HG03066 (cell line): ENCODE measurements around the gene ALDH1A1.

Experiments
- ATAC-seq: cut with Tn5 transposase; IDR thresholded peaks from one replicate; pipeline ENCODE4 v1.9.1; 2021; ENCODE audit warnings: low read depth; ENCODE audit not compliant: unreplicated experiment

Gene ALDH1A1

GRCh38 chr9:72898784-72899733 lies 53.8 kb downstream of the ALDH1A1 start:
- ATAC-seq = no peak

GRCh38 chr9:72898360-72898759 lies 54.5 kb downstream of the ALDH1A1 start:
- no peak for ATAC-seq

- no peak for ATAC-seq
Observed at GRCh38 chr9:72897069-72897649, 55.7 kb downstream of the ALDH1A1 start.

- no peak for ATAC-seq
Observed at GRCh38 chr9:72896439-72896838, 56.4 kb downstream of the ALDH1A1 start.

- no peak for ATAC-seq
Observed at GRCh38 chr9:72895122-72895521, 57.7 kb downstream of the ALDH1A1 start.

- no peak for ATAC-seq
Observed at GRCh38 chr9:72894342-72894741, 58.5 kb downstream of the ALDH1A1 start.

GRCh38 chr9:72893437-72893836 lies 59.4 kb downstream of the ALDH1A1 start:
- ATAC-seq = no peak

GRCh38 chr9:72891043-72891442 lies 61.8 kb downstream of the ALDH1A1 start:
- ATAC-seq = no peak

GRCh38 chr9:72888943-72889342 lies 63.9 kb downstream of the ALDH1A1 start:
- ATAC-seq = no peak

GRCh38 chr9:72888067-72888466 lies 64.8 kb downstream of the ALDH1A1 start:
- no peak for ATAC-seq

- ATAC-seq = no peak
Observed at GRCh38 chr9:72886386-72886785, 66.5 kb downstream of the ALDH1A1 start.

- ATAC-seq = no peak
Observed at GRCh38 chr9:72884508-72884907, 68.3 kb downstream of the ALDH1A1 start.

GRCh38 chr9:72883875-72884274 lies 69.0 kb downstream of the ALDH1A1 start:
- no peak for ATAC-seq

- no peak for ATAC-seq
Observed at GRCh38 chr9:72882117-72882775, 70.6 kb downstream of the ALDH1A1 start.

- no peak for ATAC-seq
Observed at GRCh38 chr9:72880821-72881220, 72.0 kb downstream of the ALDH1A1 start.

GRCh38 chr9:72875221-72875620 lies 77.6 kb downstream of the ALDH1A1 start:
- ATAC-seq = no peak

GRCh38 chr9:72874344-72874743 lies 78.5 kb downstream of the ALDH1A1 start:
- no peak for ATAC-seq

- ATAC-seq = no peak
Observed at GRCh38 chr9:72873456-72873855, 79.4 kb downstream of the ALDH1A1 start.

GRCh38 chr9:72872718-72873117 lies 80.1 kb downstream of the ALDH1A1 start:
- ATAC-seq = no peak

- ATAC-seq = no peak
Observed at GRCh38 chr9:72871685-72872084, 81.2 kb downstream of the ALDH1A1 start.

- no peak for ATAC-seq
Observed at GRCh38 chr9:72864327-72864726, 88.5 kb downstream of the ALDH1A1 start.
